ENCODE data around the gene SLC24A1.

SLC24A1 gene

DNA sequence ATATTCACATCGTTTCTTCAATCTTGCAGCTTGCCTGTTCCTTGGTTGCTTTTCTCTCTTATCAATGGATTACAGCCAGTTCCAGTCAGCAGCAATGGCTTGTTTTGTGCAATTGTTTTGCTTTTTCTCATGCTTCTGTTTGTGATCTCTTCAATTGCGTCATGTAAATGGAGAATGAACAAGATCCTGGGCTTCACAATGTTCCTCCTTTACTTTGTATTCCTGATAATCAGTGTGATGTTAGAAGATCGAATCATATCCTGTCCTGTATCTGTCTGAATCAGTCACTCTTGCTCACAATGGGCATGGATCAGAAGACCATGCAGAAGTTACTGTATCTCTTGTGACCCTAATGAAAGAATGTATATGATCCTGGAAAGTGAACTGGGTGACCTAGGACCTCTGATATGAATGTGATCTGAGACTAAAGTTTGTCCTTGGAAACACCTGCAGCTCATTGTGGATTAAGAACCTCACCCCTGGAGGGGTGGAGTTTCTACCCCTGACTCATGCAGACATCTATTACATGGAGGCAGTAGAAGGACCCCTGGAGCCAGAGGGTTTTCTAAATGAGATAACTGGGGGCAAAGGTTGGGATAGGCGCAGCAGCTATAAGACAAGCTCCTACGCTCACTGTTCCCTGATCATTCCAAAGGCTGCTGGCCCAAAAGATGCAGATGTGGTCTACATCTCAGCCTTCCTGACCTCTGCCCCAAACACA lies 32.2 kb downstream of the SLC24A1 start:
- DNase-seq = no peak

DNA sequence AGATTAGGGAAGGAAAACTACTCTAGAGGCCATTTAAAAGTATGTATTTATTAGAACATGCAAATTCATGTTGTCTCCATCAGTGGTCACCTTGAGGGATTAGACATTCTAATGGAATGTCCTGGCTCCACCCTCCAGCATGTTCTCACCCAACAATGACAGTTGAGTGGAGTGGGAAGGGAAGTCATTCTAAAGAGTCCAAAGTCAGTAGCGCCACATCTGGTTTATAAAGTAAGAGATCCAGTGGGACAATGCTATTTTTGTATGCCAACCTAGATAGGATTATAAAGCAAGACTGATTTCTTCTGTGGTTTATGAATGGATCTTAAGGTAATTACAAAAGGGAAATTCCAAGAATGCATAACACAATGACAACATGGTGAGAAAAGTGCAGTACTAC lies 33.3 kb downstream of the SLC24A1 start:
- no peak for DNase-seq

DNA sequence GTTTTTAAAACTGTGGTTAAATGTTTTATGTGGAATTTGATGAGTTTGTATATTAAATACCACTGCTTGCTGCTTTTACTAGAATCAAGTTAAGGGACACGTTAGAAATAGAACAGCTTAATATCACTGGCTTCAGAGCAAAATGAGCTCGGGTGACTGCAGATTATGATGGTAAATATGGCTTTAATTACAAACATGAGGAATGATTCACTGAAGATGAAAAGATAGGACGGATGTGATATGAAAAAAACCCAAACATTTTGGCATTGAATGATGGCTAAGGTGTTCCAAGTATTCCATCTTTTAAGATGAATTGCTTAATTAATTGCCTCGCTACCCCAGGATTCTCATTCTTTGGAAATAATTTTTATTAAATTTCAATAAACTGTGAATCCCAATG lies 33.7 kb downstream of the SLC24A1 start:
- no peak for DNase-seq

DNA sequence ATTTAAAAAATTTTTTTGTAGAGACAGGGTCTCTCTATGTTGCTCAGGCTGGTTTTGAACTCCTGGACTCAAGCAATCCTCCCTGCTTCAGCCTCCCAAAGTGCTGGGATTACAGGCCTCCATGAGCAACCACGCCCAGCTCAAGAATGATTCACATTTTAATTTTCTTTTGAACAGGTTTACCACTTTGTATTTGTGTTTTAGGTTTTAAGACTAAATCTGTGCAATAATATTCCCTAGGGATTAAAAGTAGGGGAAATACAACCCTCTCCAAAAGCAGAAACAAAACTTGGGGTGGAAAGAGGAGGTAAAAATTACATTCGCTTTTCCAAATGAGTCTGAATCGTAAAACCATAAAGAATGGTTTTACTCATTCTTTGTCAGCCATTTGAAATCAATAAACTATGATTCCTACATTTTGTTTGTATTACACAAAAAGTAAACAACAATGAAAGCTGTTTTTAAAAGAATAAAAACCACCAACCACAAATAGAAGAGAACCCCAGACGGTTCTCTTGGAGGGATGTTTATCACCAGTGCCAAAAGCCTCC lies 37.8 kb downstream of the SLC24A1 start:
- DNase-seq = no peak

DNA sequence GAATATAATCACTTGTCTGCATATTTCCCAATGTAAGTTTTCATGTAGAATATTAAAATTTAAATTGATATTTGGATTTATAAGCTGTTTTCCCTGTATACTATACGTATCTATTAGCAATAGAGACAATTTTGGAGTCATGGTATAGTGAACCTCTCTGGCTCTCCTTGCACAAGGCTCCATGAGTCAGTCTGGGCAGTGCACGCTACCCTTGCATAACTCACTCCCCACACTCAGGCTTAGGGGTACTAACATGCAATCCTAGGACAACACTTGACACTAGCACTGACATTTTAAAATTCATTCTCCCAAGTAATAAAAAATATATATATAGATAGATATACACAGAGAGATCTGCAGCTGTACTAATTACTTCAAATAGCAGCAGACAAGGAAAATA lies 39.2 kb downstream of the SLC24A1 start:
- DNase-seq = no peak

DNA sequence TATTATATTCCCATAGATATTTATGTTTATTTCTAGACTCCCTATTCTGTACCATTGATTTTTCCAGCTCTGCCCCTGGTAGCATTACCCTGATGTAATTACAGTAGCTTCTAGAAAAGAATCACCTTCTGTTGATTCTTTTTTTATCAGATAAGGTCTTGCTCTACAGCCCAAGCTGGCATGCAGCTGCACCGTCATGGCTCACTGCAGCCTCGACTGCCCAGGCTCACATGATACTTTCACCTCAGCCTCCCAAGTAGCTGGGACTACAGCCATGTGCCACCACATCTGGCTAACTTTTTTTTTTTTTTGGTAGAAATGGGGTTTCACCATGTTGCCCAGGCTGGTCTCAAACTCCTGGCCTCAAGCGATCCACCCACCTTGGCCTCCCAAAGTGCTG lies 41.8 kb downstream of the SLC24A1 start:
- no peak for DNase-seq

DNA sequence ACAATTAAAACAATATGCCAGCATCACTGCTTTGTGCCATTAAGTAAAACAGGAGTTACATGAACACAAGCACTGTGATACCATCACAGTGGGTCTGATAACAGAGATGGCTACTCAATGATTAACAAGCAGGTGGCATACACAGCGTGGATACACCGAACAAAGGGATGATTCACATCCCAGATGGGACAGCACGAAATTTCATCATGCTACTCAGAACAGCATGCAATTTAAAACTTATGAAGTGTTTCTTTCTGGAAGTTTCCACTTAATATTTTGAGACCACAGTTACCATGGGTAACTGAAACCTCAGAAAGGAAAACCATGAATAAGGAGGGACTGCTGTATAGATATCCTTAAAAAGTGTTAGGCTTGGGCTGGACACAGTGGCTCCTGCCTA lies 44.5 kb downstream of the SLC24A1 start:
- no peak for DNase-seq

DNA sequence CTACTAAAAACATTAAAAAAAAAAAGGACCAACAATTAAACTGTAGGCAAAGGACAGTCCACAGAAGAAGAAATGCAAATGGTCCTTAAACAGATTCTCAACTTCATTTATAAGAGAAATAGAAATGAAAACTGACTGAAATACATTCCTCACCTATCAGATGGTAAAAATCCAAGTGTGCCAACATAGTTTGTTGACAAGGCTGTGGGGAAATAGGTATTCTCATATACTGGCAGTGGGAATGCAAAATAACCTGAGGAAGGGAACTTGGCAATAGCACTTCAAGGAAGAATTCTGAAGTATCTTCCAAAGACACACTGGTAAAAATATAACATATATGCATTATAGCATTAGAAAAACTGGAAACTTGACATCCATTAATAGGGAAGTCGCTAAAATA lies 53.8 kb downstream of the SLC24A1 start:
- DNase-seq = no peak

DNA sequence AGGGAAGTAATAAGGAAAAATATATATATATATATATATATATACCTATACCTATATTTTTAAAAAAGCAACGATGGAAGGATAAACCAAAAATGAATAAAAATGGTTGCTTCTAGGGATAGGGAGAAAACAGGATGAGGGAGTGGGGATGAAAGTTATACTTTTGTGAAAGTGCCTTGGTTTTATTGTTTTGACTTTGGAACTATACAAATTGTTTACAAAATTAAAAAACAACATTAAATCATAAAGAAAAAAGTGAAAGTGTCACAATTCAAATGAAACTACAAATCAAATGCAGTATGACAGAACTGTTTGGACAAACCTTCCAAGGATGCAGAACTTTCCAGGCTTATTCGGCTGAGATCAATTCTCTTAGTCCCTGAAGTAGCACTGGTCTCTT lies 54.4 kb downstream of the SLC24A1 start:
- no peak for DNase-seq

DNA sequence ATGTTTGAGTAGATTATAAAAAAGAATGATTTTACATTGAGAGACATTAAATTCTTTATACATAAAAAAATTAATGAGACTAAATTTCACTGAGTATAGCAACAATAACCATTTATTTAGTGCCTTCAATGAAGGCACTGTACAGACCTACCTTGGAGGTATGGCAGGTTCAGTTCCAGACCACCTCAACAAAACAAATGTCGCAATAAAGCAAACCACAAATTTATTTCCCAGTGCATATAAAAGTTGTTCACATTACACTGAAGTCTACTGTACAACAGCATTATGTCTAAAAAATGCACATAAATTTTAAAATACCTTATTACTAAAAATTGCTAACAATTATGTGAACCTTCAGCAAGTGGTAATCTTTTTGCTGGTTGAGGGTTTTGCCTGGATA lies 58.8 kb downstream of the SLC24A1 start:
- DNase-seq = no peak

DNA sequence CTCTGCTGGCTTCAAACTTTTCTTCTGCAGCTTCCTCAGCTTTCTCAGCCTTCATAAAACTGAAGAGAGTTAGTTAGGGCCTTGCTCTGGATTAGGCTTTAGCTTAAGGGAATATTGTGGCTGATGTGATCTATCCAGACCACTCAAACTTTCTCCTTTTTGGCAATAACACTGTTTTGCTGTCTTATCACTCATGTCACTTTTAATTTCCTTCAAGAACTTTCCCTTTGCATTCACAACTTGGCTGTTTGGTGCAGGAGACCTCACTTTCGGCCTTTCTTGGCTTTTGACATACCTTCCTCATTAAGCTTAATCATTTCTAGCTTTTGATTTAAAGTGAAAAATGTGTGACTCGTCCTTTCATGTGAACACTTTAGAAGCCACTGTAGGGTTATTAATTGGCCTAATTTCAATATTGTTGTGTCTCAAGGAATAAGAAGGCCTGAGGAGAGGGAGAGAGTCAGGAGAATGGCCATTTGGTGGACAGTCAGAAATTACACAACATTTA lies 60.7 kb downstream of the SLC24A1 start:
- no peak for DNase-seq

DNA sequence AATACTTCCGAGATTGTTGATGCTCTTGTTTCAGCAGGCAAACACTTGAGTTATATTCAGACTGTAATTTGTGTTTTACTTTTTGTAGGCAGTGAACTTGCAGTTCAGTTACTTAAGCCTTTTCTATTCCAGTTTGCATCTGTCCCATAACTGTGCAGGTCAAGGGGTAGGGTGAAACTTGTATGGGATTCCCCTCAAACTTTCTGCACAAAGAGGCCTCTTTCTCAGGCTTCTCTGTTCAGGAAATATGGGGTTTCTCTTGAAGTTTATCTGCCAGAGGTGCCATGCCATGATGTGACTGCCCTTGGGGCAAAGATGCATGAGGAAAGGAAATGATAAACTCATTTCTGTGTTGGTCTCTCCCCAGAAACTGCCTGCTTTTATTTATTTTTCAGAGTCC lies 66.7 kb downstream of the SLC24A1 start:
- DNase-seq = no peak

DNA sequence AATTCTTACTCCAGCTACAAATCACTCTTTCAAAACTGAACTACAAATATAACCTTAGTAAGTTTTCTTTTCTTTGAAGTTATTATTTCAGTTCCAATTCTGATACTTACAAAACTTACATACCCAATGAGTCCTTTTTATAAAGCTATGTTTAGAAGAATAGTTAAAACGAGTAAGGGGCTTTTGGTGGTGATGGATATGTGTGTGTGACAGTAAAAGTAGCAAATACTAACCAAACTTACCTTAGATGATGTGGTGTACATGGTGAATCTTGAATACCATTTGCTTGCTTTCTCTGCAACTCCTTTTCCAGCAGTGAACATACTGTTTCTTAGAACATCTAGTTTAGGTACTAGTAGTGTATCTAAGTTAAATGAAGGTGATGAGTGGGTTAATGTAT lies 68.4 kb downstream of the SLC24A1 start:
- DNase-seq = no peak

DNA sequence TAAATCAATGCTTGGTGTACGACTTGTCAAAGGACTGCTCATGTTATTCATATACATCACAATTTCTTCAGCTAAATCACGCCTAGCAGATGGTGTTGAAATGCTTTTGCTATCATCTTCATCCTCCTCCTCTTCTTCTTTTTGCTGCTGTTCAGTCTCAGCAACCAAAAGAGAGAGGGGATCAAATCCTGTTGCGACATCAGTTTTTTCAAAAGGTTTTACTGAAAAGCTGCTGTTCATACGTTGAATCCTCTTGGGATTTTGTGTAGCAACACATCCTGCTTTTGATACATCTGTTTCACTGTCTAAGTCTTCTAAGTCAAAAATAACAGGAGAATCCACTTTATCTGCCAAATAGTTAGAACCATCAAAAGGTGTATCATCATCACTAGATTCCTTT lies 69.0 kb downstream of the SLC24A1 start:
- DNase-seq = no peak

DNA sequence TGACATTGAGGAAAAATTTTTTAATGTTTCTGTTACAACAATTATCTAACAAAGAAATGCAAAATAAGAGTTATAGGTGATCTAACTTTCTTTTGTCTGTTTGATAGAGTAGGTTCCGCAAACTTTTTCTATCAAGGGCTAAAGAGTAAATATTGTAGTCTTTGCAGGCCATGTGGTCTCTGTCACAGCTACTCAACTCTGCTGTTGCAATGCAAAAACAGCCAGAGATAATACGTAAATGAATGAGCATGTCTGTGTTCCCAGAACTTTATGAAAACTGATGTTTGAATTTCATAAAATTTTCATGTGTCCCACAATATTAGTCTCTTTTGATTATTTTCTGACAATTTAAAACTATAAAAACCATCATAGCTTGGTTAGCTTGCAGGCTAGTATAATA lies 73.3 kb downstream of the SLC24A1 start:
- no peak for DNase-seq

All from NCI-H524 treated with DMSO at 0.1 percent for 48 hours (cell line).